ENCODE data around the gene SMC3.
A peak's percentile ranks its signal among the peaks of the same experiment; 100 is the strongest.
"Not testable (repeated sequence)": the region's sequence is repeated elsewhere in the genome, so short reads cannot be mapped to it uniquely, and the experiment has no call there.

Gene SMC3

DNA sequence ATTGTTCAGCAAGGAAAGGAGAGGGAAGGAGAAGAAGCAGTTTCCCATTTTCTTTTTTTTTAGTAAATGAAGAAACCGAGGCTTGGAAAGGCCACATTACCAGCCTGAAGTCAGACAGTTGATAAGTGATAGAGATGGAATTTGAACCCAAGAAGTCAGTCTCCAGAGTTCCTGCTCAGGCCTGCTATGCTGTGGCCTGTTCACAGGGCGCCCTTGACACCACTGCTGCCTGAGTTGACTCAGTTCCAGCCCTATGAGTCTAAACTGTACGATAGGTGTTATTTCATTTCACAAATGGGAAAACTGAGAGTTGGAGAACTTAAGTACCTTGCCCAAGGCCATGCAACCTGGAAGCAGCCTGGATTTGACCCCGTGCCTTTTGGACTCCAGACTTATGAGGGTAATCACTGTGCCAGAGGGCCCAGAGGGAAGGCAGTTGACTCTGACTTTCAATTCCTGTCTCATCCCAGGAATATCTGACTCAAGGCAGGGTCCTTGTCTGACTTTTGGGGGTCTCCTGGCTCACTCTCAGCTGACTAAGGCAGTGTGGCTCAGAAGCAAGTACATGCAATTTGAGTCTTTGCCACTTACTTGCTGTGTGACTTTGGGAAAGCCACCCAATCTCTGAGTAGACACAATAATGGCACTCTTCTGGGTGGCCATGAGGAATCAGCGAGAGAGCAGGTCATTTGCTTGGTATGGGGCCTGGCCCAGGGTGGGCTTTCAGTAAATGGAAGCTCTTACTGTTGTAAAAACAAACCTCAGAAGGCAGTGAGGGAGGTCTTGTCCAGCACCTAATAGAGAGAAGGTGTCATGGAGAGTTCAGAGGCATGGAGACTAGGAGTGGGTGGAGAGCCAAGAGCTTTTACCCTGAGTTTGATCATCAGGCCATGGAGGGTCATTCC lies 58.7 kb downstream of the SMC3 start:
- no peak for DNase-seq

DNA sequence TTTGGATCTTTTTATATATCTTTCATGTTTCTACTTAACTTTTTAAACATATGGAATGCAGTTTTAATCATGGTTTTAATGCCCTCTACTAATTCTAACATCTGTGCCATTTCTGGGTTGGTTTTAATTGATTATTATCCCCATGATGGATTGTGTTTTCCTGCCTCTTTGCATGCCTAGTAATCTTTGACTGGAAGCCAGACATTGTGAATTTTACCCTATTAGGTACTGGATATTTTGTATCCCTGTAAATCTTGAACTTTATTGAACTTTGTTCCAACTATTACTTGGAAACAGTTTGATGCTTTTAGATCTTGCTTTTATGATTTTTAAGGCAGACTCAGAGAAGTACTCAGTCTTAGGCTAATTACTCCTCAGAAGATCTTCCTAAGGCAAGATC lies 60.7 kb downstream of the SMC3 start:
- no peak for DNase-seq

DNA sequence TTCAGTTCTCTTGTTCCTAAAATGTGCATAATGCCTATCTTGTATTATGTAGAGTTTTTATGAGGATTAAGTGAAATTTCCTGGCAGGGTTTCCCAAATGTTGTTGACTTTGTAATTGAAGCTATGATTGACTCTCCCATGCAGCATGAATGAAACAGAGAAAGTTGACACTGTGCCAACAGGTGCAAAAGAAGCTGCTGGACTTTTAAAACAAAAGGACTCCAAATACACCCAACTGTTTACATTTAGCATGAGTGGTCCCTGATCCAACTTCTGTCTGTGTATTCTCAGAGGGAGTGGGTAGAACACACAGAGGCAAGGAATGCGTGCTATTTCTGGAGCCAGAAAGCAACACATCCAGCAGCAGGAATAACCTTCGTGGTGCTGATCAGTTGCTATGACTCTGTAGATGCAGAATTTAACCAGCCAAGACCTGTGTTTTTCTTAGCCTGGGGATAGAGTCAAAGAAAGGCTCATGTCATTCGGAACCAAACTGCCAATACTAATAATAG lies 62.2 kb downstream of the SMC3 start:
- no peak for DNase-seq

DNA sequence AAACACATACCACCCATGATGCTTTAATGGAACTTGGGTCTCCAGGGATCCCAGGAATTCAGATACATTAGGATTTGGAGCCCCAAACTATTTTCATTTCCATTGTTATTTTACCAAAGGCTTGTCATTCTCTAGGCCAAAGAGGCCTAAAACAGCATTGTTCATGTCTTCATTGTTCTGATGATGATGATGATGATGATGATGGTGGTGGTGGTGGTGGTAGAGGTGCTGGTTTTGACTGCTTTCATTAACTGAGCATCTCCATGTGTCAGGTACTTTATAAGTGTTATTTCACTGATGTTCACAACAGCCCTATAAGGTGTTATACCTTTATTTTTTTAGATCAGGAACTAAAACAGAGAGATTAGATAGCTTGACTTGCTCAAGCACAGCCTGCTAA lies 64.4 kb downstream of the SMC3 start:
- DNase-seq: no peak

DNA sequence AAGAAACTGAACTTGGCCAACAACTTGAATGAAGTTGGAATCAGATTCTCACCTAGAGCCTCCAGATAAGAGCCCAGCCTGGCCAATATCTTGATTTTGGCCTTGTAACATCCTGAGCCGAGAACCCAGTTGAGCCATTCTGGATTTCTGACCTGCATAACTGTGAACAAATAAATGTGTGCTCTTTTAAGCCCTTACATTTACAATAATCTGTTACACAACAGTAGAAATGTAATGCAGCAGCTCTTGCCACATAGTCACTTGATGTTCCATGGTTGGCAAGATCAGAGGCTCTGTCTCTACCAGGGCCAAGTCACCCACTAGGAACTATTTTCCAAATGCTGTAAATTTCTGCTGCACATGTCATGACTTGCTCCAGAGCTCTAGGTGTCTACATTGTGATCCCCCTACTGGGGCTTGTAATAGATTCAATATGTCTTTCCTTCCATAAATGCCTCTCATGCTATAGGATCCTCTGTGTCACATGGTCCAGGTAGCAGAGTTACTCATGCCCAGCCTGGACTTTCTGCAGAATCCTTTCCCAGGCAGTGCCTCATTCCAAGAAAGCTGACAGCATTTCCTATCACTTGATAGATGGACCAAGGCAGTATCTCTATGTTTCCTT lies 65.2 kb downstream of the SMC3 start:
- DNase-seq: no peak

DNA sequence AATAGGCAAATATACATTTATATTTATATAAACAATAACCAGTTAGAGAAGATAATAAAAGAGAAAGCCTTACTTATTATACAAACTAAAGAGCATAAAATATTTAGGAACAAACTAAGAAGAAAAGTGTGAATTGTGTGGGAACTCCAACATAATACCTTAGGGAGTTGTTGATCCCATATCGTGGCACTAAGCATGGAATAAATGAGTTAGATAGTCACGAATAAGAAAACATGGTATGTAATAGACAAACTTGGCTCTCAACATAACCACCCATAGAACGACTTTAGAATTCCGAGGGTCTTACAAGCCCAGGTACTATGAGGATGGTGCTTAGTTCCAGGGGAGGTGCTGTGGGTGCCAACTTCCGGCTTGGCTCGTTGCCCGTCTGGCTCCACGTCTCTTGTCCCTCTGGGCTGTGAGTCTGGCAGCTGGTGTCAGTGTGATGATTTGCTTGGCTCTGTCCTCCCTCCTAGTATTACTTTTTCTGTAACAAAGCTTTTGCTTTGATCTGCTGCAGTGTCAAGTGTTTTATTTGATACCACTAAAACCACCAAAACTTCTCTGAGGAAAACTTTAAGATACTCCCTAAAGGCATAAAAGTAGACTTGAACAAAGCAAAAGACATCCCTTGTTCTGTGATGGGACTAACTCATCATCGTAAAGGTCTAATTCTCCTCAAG lies 67.2 kb downstream of the SMC3 start:
- DNase-seq: no peak

DNA sequence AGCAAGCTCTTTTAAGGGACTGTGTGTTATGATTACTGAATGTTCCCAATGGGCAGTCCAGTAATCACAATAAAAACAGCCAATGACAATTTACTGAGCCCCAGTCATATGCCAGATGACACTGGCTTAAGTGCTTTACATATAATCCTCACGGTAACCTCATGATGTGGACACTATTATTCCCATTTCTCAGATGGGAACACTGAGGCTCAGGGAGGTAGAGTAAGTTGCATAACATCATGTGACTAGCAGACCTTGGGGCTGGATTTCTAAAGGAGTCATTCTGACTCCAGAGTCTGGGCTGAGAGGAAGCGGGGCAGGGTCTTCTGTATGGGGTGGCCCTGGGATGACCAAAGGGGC lies 69.1 kb downstream of the SMC3 start:
- no peak for DNase-seq

DNA sequence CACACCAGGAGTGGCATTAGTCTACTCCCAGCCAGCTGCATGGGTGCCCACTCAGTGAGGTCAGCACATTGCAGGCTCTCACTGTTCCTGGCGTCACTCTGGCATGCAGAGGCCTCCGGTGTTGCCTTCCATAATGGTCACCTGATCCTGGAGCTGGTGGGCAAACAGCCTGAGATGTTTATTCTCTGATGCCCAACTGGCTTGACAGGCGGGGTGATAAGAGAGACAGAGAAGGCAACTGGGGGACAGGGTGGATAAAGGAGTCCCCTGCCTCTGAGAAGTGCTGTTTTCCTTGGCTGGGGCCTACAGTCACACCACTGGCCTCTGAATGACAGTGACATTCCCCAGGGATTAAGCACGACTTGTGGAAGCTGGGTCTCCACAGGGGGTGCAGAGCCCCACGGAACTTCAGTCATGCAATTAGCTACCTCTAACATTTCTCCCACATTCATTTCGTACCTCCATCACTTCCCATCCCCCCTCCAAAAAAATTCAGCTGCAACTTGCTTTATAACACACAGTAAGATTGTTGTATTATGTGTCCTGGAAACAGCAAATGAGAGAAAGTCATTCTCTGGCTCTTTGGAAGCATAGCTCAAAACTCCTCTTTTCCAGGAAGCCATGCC lies 69.5 kb downstream of the SMC3 start:
- DNase-seq: no peak

DNA sequence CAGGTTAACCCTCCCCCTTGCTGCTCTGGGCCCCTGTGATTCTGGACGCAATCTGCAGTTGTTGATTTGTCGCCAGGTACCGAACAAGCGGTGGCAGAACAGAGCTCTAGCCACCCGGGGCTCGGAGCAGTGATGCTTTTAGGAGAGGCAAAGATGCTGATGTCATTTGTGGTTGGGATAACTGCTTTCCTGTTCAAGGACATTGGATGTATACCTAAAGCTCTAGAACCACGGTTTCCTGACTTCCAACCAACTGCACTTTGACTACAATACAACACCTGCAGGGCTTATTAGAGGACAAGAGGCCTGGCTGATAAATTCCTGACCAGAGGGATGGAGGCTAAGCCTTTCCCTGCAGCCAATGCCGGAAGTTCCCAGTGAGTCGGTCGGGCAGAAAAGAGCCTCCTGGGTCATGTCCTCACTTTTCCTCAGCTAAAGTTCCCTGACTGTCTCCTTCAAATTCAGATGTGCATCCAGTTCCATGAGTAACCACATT lies 70.1 kb downstream of the SMC3 start:
- DNase-seq: peak in 1 of 2 experiments; percentile 5

DNA sequence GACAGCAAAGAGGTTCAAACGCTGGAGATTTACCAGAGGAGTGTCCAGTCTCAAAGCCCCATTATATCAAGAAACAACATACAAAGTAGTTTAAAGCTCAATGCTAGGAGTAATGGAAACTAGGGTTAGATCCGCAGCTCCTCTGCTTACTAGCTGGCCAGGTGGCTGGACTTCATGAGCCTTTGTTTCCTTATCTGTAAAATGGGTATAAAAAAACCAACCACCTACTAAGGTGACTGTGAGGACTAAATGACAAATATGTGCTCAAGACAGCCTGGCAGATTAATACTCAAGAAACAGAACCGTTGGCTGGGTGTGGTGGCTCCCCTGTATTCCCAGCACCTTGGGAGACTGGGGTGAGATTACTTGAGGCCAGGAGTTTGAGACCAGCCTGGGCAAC lies 70.8 kb downstream of the SMC3 start:
- no peak for DNase-seq

DNA sequence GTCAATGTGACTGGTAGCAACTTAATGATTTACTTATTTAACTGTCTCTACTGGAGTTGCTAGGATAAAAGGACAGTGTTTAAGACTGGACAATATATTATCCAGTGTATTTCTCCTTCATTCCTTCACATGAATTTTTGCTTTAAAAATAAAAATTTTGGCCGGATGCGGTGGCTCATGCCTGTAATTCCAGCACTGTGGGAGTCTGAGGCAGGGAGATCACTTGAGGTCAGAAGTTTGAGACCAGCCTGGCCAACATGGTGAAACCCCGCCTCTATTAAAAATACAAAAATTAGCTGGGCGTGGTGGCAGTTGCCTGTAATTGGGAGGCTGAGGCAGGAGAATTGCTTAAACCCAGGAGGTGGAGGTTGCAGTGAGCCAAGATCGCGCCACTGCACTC lies 71.6 kb downstream of the SMC3 start:
- DNase-seq: not testable (repeated sequence)

DNA sequence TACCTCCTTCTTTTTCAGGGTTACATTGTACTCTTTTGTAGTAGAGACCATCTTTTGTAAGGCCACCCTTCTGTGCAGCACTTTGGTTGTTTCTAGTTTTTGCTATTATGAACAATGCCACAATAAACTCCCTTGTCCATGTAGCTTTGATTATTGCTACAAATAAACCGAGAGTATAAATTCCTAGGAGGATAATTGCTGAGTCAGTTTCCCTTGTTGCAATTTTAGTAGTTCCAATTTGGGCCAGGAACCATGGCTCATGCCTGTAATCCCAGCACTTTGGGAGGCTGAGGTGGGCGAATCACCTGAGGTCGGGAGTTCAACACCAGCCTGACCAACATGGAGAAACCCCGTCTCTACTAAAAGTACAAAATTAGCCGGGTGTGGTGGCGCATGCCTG lies 72.4 kb downstream of the SMC3 start:
- not testable (repeated sequence) for DNase-seq

DNA sequence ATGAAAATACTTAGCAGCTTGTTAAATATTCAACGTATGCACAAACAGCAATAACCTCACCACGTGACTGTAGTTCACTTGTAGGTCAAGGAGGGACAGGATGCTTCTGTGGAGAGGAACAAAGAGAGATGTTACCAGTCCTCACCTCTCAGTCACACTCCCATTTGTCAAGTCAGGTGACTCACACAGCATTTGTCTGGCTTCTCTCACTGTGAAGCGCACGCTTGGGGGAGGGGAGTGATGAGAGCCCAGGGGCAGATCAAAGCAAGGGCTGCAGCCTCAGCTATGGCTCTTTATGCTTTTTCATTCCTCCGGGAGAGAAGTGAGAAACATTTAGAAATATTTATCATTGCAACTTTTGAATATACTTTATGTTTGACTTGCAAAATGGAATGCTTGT lies 73.8 kb downstream of the SMC3 start:
- DNase-seq: no peak

DNA sequence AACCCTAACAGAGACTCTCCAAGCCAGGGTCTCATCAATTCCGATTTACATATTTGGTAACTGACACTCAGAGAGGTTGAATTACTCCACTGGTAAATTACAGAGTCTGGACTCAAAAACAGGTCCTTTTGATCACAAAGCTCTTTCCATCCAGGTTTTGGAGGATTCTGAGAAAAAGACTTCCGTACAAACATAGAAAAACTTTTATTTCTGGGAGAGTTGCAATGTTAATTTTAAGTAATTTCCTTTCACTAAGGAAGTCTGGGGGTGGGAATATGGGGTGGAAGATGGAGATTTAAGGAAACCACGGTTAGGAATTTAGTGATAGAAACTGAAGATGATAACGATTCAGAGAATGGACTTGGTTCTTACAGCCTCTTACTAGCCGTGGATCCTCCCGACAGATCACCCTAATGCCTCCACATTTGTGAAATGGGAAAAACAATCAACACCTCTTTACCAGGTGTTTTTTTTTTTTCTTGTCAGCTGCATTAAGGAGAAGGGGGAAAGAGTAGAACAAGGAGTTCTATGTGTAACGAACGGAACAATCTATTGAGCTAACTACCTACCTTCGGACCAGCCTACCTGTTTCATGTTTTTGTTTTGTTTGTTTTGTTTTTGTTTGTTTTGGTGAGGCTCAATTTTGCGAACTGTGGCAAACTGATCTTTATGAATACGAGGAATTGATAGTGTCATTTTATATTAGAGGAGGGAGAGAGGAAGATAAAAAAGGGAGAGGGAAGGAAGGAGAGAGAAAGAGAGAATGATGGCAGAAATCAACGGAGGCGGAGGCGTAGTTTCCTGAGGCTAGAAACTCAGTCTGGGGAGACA lies 74.9 kb downstream of the SMC3 start:
- no peak for DNase-seq

DNA sequence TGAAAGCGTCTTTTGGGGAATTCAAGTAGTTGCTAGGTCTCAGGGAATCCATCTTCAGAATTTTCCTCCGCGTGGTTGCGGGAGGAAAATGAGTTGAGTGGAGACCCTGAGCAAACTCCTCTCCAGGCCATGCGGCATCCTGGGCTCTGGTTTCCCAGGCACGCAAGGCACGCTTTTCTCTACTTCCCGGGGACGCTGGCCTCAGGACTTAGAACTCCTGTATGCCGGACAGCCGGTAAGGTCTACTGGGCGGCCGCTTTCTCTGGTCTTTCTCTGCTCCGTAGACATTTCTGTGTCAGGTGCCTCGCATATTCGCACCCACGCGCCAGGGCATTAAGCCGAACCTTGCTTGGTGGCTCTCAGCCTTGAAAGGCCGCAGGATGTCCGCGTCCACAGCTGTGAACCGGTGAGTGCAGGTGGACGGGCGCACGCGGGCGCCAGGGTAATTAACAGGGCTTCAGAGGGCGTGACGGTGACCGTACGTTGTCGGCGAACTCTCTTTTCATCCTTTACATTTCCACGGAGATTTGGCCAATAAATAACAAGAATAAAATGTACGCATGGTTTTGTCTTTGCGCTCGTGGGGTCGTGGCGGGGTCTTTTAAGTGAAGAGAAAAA lies 75.6 kb downstream of the SMC3 start:
- no peak for DNase-seq

DNA sequence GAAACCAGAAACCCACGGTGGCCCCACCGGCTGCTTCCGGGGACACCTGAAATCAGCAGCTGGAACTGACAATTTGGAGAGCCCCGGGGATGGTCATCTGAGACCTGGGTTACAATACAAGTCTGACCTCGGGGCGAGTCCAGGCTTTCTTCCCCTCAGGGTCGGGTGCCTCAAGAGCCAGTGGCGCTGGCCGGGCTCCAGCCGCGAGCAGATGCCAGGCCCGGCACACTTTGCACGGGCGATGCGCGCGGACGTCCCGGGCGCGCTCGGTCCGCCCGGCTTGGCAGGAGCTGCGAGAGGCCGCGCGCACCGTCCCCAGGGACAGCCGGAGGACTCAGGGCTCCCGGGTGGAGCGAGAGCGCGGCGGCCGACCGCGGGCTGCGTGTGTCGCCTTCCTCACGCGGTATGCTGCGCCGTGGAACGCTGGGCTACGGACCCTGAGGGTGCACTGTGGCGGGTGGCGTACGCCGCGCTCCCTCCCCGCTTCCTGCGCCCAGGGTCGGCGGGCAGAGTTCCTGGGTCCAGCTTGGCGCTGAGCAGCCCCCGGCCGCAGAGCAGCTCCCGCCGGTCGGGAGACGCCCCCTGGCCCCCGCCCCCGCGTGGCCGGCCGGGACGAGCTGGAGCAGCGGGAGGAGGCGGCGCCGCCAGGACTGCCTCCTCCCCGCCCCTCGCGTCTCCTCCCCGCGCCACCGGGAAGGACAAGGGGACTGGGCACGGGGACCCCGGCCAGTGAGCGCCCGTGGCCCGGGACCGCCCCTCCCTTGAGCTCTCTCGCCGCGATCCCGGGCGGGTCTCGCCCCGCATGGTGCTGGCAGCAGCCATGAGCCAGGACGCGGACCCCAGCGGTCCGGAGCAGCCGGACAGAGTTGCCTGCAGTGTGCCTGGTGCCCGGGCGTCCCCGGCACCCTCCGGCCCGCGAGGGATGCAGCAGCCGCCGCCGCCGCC lies 76.4 kb downstream of the SMC3 start, which contains the start of gene RBM20:
TSS of gene RBM20 (plus strand) at position 684 of the 945 bp plus-strand sequence. CDS start at position 803, 119 bp downstream.
- DNase-seq: peak in 1 of 2 experiments; percentile 18

DNA sequence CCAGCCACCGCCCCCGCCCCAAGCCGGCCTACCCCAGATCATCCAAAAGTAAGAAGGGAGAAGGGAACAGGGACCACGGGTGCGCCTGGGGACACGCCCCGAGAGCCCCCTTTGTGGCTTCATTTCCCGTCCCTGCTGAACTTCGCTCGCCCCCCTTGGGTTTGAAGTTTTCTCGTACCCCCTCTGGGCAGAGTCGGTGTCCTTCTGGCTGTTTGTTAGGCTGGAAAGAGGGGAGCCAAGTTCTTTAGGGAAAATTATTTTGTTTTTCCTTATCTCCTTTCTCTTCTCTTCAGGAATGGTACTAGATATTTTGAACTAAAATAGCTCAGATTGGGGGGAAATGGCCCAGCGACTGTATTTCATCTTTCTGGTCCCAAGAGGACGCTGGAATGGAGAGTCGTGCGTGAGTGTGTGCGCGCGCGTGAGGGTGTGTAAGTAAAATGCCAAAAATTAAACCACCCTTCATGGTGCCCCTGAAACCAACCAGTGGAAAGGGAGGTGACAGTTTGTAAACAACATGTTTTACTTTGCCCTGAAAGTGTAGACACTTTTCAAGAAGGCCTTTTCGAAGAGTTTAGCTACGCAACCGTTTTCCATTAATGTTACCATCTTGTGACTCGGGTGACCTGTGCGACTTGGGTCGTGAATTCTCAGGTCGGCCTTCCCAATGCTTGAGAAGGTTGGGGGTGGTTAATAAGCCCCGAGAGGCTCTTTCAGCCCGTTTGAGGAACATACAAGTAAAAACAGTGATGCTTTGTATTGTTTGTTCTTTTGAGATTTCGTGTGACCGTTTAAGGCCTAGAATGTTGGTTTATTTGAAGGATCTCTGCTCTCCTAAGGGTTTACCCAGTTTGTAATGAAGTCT lies 77.3 kb downstream of the SMC3 start:
- DNase-seq: no peak

DNA sequence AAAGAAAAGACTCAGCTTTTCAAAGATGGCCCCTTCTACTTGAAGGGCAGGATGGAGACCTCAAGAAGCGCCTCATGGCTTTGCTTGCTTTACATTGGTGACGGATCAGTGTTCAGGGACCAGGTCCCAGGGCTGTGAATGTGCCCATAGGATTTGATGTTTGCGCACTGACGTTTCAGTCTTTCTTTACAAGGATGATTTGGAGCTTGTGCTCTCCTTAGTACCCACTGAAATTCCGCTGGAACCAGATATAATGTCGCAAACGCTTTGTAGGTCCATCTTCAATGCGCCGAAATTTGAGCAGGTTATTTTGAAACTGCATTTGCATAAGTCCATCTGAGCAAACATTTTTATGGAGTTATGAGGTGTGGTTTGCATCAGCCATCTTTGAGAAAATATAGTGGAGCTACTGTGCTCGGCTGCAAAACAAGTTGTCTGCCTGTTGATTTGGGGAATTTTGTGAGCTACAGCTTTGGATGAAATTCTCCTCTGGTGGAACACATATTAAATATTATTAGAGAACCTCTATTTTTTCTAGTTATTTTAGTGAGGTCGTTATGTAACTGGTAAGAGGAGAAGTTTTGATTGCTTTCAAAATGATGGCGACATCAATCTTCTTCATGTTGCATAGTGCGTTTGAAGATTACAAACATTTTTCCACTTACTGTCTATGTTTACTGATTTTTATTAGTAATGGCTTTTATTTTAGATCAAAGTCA lies 79.1 kb downstream of the SMC3 start:
- no peak for DNase-seq

DNA sequence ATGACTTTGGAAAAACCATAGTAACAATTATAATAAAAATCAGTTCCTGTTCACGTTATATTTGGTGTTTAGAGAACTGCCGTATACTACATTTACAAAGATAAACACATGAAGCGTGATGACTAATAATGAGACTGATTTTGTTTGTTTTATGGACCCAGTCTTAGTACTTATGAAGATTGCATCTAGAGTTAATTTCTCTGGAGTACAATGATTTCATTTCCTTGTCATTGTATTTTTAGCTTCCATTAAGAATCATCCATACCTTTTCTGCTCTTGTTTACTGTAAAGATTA lies 79.6 kb downstream of the SMC3 start:
- no peak for DNase-seq

All from SW 1271 (cell line).